Activated naive CD4-positive, alpha-beta T cell treated with anti-CD3 and anti-CD28 coated beads, Interleukin-2, amount 50 U/mL, for 72 hours (primary cell): ENCODE results near the gene AKAP9. TPM values are rescaled to one million over a fixed set of nuclear protein-coding genes. Genes with fewer than 3 reads are reported as not detected.
A peak's percentile ranks its signal among the peaks of the same experiment; 100 is the strongest.
"Not testable (repeated sequence)": the region's sequence is repeated elsewhere in the genome, so short reads cannot be mapped to it uniquely, and the experiment has no call there.

Experiments
- ATAC-seq, 2 donors: fragments of 150-1000 bp; cut with Tn5 transposase; 2 replicates each; pipeline ENCODE4 v1.10.0; 2021; ENCODE audit warnings: mild to moderate bottlenecking in 2 of 2, moderate library complexity in 2 of 2
- DNase-seq, 2 donors: peaks; one replicate each; pipeline ENCODE4 v3.0.0; 2021 to 2022; ENCODE audit warnings: low spot score in 2 of 2
- H3K27ac Mint-ChIP-seq, 2 donors: one replicate each; pipeline ENCODE4 v1.8.0; 2022; ENCODE audit warnings: mild to moderate bottlenecking in 2 of 2, mixed read lengths in 2 of 2
- H3K36me3 Mint-ChIP-seq, 2 donors: one replicate each; pipeline ENCODE4 v1.8.0; 2022; ENCODE audit warnings: mixed read lengths in 2 of 2
- H3K9me3 Mint-ChIP-seq, 2 donors: one replicate each; pipeline ENCODE4 v1.8.0; 2022; ENCODE audit warnings: mixed read lengths in 2 of 2
- total RNA-seq, 2 donors: library from RNA; stranded (reverse); gene quantifications; one replicate each; pipeline ENCODE4 v1.2.3, GENCODE V29; 2022

Gene AKAP9
- total RNA-seq, 2 donors from 2014 or later: 35.5 to 37.9 TPM

DNA sequence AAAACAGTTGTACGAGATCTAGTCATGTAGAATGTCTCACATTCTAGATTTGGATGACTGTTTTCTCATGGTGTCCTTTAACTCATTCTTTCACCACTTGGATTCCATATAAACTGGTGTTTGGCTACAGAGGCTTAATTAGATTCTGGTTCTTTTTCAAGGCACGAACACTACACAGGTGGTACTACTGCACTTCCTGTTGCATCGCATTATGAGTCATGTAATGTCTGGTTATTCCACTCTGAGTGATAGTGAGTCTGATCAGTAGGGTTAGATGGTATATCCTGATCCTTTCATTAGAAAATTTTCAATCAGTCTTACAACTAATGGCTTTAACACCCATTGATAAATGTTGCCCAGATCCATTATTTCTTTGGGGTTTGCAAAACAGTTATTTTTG lies 11.2 kb upstream of the AKAP9 start:
- peaks cover 0 to 6% of the 10 kb centered on the region in 2 donors for H3K36me3 Mint-ChIP-seq
- H3K9me3 Mint-ChIP-seq: no peaks in the 10 kb centered on the region
- peak overlapping the region in 1 of 2 donors; percentile 77 for H3K27ac Mint-ChIP-seq
- DNase-seq: no peak
- ATAC-seq: peak; percentile 62 to 95

DNA sequence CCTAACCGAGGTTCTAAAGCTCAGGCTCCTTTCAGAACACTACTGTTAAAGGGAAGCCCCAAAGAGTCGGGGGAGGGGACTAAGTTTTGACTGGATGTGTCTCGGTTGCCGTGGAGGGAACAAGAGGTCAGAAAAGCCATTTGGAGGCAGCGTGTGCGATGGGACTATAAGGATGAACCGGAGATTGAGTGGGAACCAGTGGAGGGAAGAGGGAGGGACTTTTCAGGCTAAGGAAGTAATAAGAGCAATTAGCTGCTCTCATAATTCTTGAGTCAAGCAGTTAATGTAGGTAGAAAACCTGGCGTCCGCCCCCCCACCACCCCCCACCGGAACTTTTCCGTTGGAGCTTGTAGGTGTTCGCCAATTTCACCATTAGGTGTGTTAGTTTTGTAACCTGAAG lies 491 bp upstream of the AKAP9 start:
- H3K27ac Mint-ChIP-seq: peak overlapping the region; percentile 95 to 98
- H3K9me3 Mint-ChIP-seq: no peaks in the 10 kb centered on the region
- ATAC-seq: peak; percentile 23 to 26
- peaks cover 6 to 18% of the 10 kb centered on the region in 2 donors for H3K36me3 Mint-ChIP-seq
- peak in 1 of 2 donors; percentile 31 for DNase-seq

DNA sequence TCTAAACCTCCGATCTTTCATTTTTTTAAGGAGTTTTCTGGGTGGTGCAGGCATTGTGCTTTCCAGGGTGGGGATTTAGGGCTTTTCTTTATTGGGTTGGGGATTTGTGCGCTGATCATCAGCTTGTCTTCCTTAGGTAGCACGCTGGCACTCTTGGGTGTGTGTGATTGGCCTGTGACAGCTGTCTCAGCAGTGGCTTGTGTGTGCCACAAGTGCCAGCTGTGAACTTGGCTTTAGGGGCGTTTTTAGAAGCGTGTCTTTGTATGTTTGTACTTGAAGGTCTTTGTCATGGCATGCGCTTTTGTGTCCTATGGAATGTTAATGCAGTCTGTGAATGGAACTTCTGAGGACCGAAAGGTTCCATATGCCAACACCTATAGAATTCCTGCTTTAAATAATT lies 788 bp downstream of the AKAP9 start:
- Mint-ChIP-seq H3K36me3 (peaks cover 6 to 18% of the 10 kb centered on the region in 2 donors), H3K9me3 (no peaks in the 10 kb centered on the region), H3K27ac (peak overlapping the region; percentile 95 to 98)
- peak in 1 of 2 donors; percentile 15 for DNase-seq
- peak; percentile 27 to 55 for ATAC-seq

DNA sequence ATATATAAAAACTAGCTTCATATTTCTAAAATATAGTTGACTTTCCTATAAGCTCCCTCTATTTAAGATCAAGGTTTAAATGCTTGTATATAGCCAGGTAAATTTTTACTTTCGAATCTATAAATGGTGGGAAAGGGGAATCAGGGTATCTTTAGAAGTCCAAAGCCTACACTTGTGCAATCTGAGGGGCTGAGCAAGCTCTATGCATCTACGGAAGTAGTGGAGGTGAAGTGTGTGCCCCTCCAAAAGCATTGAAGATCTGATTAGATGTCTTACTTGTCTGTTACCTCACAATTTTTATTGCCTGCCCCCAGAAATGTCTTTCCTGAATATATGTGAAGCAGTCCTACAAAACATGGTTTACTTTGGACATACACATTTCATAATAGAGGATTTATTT lies 1.6 kb downstream of the AKAP9 start:
- no peak for DNase-seq
- ATAC-seq: no peak
- Mint-ChIP-seq H3K36me3 (peaks cover 6 to 18% of the 10 kb centered on the region in 2 donors), H3K27ac (no peak overlapping the region), H3K9me3 (no peaks in the 10 kb centered on the region)

DNA sequence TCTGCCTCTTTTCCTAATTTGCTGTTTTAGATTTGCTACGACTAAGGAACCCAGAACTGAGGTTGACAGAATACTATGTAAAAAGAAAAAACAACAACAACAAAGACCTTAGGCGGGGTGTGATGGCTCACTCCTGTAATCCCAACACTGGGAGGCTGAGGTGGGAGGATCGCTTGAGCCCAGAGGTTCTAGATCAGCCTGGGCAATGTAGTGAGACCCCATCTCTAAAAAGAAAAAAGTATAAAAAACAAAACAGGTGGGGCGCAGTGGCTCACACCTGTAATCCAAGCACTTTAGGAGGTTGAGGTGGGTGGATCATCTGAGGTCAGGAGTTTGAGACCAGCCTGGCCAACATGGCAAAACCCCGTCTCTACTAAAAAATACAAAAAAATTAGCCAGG lies 4.3 kb downstream of the AKAP9 start:
- ATAC-seq: not testable (repeated sequence)

DNA sequence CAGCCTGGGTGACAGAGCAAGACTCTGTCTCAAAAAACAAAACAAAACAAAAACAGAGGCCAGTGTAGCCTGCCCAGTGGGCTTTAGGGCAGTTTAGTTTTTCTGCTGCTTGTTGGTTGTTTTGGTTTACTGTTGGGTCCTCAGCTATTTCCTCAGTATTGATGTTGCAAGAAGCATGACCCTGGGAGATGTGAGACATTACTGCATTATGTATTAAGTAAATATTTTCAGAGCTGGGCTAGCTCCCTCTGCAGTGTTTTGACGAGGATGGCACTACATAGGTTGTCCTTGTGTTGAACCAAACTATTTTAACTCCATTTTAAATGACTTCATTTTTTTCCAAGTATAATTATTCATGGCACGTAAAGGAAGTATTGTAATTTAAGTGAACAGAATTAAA lies 4.8 kb downstream of the AKAP9 start:
- H3K27ac Mint-ChIP-seq: peak overlapping the region in 1 of 2 donors; percentile 12
- no peaks in the 10 kb centered on the region for H3K9me3 Mint-ChIP-seq
- ATAC-seq: no peak
- no peak for DNase-seq
- H3K36me3 Mint-ChIP-seq: peaks cover 6 to 13% of the 10 kb centered on the region in 2 donors

More for the DNA sequence above, 4.3 kb downstream of the AKAP9 start:
- DNase-seq, H3K9me3 Mint-ChIP-seq: not testable (repeated sequence)
- Mint-ChIP-seq H3K27ac (peak overlapping the region in 1 of 2 donors; percentile 12), H3K36me3 (peaks cover 11 to 13% of the 10 kb centered on the region in 2 donors)

DNA sequence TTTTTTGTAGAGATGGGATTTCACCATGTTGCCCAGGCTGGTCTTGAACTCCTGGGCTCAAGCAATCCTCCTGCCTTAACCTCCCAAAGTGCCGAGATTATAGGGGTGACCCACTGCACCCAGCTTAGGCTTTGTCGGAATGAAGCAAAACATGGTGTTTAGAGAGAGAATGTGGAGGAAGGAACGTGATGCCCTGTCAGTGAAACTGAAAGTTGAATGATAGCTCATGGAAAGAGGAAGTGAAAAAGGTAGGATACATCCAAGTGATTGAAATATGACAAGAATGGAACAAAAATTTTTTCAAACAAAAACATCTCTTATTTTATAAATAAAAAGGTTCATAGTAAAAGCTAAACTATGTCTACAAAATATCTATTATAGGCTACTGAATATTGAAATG lies 5.9 kb downstream of the AKAP9 start:
- ATAC-seq (no peak), DNase-seq (no peak)
- H3K36me3 Mint-ChIP-seq: peaks cover 1 to 7% of the 10 kb centered on the region in 2 donors
- no peak overlapping the region for H3K27ac Mint-ChIP-seq
- H3K9me3 Mint-ChIP-seq: no peaks in the 10 kb centered on the region

DNA sequence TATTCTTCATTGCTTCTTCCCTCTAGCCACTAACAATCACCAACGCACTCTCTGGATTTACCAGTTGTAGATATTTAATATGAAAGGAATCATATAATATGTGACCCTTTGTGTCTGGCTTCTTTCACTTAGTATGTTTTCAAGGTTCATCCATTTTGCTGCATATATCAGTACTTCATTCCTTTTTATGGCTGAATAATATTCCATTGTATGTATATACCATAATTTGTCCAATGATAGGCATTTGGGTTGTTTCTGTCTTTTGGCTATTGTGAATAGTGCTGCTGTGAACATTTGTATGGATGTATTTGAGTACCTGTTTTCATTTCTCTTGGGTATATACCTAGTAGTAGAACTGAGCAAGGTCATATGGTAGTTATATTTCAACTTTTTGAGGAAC lies 7.3 kb downstream of the AKAP9 start:
- Mint-ChIP-seq H3K27ac (no peak overlapping the region), H3K9me3 (no peaks in the 10 kb centered on the region), H3K36me3 (peaks cover 0 to 7% of the 10 kb centered on the region in 2 donors)
- DNase-seq (no peak), ATAC-seq (no peak)

DNA sequence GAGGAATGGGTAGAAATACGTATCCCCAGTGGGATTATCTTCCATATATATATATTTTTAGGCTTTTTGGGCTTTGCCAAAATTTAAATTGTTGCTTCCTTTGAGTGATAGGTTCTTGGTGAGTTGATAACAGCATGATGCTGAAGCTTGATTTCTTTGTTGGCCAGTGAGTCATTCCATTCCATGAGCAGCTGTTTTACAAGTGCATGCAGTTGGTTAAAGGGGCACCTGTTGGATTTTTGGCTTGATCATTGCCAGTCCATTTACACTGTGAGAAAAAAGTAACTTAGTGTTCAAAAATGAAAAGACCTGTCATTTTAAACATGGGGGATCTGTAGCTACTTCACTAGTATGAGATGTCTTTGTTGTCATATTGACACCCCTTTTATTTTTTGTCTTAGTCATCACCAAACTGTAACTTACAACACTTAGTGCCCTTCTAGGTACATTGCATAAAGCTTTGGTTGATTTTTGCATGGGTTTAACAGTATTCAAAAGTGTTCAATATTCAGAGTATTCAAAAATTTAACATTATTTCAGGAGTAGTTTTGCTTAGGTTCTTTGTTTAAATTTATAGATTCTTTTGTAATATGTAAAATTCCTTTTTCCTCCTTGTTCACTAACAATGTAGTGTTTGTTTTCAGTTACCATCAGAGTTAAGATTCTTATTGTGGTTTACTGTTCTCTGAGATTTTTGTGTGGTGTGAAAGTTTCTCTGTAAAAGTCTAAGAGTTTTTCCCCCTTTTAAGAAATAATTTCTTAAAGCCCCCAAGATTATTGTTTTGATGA lies 8.8 kb downstream of the AKAP9 start:
- Mint-ChIP-seq H3K36me3 (peaks cover 0 to 7% of the 10 kb centered on the region in 2 donors), H3K27ac (no peak overlapping the region), H3K9me3 (no peaks in the 10 kb centered on the region)
- ATAC-seq (peak in 1 of 2 donors; percentile 68), DNase-seq (no peak)

DNA sequence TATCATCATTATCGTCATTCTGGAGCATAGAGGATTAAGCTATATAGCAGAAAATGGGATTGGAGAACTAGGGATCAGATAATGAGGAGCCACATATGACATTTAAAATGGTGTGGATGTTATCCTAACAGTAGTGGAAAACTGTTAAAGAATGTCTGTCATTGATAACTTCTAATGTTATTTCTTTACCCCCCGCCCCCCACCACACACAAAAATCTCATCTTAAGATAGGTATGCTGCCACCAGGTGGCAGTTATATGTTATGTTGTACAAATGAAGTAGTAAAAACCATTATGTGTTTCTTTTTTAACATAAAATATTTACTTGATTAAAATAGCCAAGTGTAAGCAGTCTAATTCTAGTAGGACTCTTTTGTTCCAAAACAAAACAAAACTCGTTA lies 13.0 kb downstream of the AKAP9 start:
- DNase-seq: no peak
- H3K36me3 Mint-ChIP-seq: no peaks in the 10 kb centered on the region
- no peaks in the 10 kb centered on the region for H3K9me3 Mint-ChIP-seq
- ATAC-seq: no peak
- no peak overlapping the region for H3K27ac Mint-ChIP-seq

DNA sequence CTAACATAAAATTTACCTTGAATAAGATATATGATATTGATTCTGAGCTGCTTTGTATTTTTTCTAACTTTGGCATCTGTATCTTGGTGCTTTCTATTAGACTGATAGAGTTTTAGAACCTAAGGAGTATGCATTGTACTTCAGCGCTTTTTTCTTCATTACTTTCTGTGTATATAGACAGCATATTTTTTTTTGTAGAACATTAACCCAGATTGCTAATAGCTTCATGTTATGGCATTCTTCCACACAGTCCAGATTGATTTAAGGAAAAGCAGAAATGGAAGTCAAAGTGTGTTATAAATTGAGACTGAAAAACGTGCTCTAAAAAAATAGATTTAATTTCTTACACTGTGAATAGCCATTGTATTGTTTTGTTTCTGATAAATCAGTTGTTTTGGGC lies 15.8 kb downstream of the AKAP9 start:
- not testable (repeated sequence) for H3K36me3 Mint-ChIP-seq, H3K9me3 Mint-ChIP-seq, H3K27ac Mint-ChIP-seq, DNase-seq, ATAC-seq

DNA sequence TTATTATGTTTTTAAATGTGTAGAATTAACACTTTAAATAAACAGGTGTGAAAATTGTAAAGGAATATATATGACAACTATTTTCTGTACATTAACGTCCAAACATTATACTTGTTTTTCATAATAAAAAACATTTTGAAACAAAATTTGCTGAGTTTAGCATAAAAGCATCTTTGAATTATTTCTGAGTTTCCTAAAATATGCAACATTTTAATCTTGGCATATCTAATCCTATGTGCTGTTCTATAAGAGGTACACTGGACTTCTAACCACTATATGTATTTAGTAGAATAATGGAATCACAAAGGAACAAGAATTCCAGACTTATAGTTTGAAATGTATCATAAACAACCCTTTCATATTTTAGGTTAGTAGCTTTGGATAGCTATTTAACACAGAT lies 16.6 kb downstream of the AKAP9 start:
- Mint-ChIP-seq H3K9me3 (no peaks in the 10 kb centered on the region), H3K36me3 (no peaks in the 10 kb centered on the region), H3K27ac (no peak overlapping the region)
- ATAC-seq (no peak), DNase-seq (no peak)

DNA sequence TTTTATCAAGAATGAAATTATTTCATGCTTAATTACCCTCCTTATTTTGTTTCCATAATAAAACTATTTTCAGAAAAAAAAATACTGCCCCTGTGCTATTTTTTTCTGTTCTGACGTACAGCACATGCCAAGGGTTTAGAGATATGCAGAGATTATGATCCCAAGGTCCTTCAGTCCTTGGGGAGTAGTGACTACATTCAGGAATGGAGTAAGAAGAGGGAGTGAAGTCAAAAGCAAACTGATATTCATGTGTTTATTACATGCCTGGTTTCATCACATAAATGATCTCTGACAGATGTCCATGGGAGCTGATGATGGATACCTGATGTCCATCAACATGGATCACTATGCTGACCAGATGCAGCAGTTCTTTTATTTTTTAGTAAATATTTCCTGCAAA lies 17.2 kb downstream of the AKAP9 start:
- Mint-ChIP-seq H3K36me3 (no peaks in the 10 kb centered on the region), H3K27ac (no peak overlapping the region), H3K9me3 (no peaks in the 10 kb centered on the region)
- DNase-seq: no peak
- no peak for ATAC-seq

DNA sequence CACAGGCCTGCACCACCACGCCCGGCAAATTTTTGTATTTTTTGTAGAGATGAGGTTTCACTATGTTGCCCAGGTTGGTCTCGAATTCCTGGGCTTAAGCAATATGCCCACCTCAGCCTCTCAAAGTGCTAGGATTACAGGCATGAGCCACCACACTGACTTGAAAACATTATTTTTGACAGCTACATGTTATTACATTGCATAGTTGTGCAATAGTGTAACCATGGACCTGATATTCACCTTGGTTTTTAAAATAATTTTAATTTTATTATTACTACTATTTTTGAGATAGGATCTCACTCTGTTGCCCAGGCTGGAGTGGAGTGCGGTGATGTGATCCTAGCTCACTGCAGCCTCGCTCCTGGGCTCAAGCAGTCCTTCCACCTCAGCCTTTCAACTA lies 18.4 kb downstream of the AKAP9 start:
- ATAC-seq (no peak), DNase-seq (no peak)
- H3K9me3 Mint-ChIP-seq: no peaks in the 10 kb centered on the region
- H3K27ac Mint-ChIP-seq: no peak overlapping the region
- no peaks in the 10 kb centered on the region for H3K36me3 Mint-ChIP-seq

DNA sequence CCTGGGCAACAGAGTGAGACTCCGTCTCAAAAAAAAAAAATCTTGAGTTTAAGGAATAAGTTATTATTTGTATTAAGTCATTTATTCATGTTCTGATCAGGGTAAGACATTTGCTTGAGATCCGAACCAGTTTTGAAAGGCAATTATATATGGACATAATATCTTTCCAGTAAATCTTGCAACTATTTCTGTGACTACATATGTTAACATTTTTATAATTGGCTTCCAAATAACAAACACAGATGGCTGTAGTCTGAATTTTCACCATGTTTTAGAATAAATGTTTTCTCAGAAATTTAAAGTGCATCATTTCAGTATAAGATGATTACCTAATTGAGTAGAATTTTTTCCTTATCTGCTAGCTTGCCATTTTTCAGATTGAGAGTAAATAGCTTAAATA lies 21.2 kb downstream of the AKAP9 start:
- ATAC-seq (no peak), DNase-seq (no peak)
- no peak overlapping the region for H3K27ac Mint-ChIP-seq
- no peaks in the 10 kb centered on the region for H3K36me3 Mint-ChIP-seq
- H3K9me3 Mint-ChIP-seq: peaks cover 0 to 9% of the 10 kb centered on the region in 2 donors

DNA sequence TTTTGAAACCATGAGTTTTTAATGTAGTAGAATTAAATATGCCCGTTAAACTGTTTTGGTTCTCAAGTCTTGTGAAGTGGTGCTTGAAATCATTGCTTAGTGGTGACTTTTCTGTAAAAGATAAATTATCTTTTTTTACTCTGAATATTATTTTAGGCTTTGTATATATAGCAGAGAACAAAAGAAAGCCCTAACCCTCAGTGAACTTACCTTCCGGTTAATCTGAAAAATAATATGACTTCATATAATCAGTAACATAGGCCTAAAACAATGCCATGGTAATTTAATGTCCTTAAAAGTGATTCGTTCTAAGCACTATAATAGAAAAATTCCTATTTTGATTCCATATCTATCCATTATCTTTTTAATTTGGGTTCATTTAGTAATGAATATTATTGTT lies 21.8 kb downstream of the AKAP9 start:
- ATAC-seq: no peak
- H3K9me3 Mint-ChIP-seq: peaks cover 0 to 9% of the 10 kb centered on the region in 2 donors
- H3K27ac Mint-ChIP-seq: no peak overlapping the region
- H3K36me3 Mint-ChIP-seq: no peaks in the 10 kb centered on the region
- DNase-seq: no peak

DNA sequence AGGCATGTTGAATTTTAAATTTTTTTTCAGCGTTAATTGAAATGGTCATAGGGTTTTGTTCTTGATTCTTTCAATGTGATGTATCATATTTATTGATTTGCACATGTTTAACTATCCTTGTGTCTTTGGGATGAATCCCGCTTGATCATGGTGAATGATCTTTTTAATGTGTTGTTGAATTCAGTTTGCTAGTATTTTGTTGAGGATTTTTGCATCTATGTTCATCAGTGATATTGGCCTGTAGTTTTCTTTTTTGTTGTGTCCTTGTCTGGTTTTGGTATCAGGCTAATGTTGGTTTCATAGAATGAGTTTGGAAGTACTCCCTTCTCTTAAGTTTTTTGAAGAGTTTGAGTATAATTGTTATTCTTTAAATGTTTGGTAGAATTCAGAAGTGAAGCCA lies 26.9 kb downstream of the AKAP9 start:
- not testable (repeated sequence) for H3K36me3 Mint-ChIP-seq, H3K27ac Mint-ChIP-seq, DNase-seq, H3K9me3 Mint-ChIP-seq, ATAC-seq

DNA sequence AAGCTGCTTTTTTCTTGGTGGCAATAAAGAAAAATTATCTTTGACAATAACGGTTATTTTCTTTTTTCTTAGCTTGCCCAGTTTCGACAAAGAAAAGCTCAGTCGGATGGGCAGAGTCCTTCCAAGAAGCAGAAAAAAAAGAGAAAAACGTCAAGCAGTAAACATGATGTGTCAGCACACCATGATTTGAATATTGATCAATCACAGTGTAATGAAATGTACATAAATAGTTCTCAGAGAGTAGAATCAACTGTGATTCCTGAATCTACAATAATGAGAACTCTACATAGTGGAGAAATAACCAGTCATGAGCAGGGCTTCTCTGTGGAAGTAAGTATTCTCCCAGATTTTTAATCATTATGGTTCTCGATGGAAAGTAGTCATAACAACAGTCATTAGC lies 33.0 kb downstream of the AKAP9 start:
- DNase-seq (no peak), ATAC-seq (no peak)
- H3K36me3 Mint-ChIP-seq: no peaks in the 10 kb centered on the region
- H3K27ac Mint-ChIP-seq: no peak overlapping the region
- no peaks in the 10 kb centered on the region for H3K9me3 Mint-ChIP-seq
